HG03175 (cell line): ENCODE data around the gene DMRTC1B.
"Not testable (repeated sequence)": the region's sequence is repeated elsewhere in the genome, so short reads cannot be mapped to it uniquely, and the experiment has no call there.

Experiments used
- ATAC-seq: cut with Tn5 transposase; IDR thresholded peaks from one replicate; pipeline ENCODE4 v1.9.1; 2021; ENCODE audit warnings: mild to moderate bottlenecking, moderate library complexity; ENCODE audit not compliant: unreplicated experiment

The DMRTC1B gene

GRCh38 chrX:72776653-72777466 lies at the start of gene DMRTC1B:
DMRTC1B (plus strand) TSS chrX:72776890; CDS start chrX:72845136, 68,246 bp downstream.
- ATAC-seq: peak; percentile 80

- no peak for ATAC-seq
Measured at GRCh38 chrX:72727846-72728245, 48.8 kb upstream of the DMRTC1B start.

DNA sequence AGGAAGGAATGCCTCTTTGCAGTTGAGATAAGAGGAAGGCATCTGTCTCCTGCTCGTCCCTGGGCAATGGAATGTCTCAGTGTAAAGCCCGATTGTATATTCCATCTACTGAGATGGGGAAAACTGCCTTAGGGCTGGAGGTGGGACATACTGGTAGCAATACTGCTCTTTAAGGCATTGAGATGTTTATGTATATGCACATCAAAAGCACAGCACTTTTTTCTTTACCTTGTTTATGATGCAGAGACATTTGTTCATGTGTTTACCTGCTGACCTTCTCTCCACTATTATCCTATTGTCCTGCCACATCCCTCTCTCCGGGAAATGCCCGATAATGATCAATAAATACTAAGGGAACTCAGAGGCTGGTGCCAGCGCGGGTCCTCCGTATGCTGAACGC lies 43.1 kb upstream of the DMRTC1B start:
- not testable (repeated sequence) for ATAC-seq

DNA sequence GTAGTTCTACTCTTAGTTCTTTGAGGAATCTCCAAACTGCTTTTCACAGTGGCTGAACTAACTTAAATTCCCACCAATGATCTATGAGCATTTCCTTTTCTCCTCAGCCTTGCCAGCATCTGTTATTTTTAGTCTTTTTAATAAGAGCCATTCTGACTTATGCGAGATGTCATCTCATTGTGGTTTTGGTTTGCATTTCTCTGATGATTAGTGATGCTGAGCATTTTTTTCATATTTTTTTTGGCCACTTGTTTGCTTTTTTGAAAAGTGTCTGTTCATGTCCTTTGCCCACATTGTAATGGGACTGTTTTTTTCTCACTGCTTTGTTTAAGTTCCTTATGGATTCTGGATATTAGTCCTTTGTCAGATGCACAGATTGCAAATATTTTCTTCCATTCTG lies 41.1 kb upstream of the DMRTC1B start:
- ATAC-seq: no peak

- not testable (repeated sequence) for ATAC-seq
Measured at GRCh38 chrX:72745546-72745945, 31.1 kb upstream of the DMRTC1B start.

DNA sequence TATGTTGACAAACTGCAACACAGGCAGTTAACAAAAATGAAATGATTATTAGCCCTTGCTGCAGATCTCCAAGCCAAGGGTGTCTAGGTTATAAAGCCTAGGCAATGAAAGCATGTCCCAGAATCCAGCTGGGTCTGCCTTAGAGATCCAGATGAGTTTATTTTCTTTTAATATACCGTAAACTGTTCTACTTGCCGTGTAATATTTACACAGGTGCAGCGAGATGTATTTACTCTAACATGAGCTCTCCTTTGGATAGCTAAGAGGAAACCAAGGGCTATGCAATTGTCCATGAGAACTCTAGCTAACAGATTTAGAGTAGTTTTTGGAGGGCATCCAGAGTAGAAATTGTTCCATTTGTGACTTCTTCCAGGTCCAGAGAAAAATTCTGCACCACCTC lies 28.1 kb upstream of the DMRTC1B start:
- not testable (repeated sequence) for ATAC-seq

DNA sequence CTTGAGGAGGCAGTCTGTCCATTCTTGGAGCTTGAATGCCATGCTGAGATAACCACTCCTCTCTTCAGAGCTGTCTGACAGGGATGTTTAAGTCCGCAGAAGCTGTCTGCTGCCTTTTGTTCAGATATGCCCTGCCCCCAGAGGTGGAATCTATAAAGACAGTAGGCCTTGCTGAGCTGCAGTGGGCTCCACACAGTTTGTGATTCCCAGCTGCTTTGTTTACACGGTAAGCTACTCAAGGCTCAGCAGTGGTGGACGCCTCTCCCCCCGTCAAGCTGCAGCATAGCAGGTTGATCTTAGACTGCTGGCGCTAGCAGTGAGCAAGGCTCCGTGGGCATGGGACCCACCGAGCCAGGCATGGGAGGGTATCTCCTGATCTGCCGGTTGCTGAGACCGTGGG lies 16.2 kb upstream of the DMRTC1B start:
- not testable (repeated sequence) for ATAC-seq

- ATAC-seq: peak; percentile 72
Measured at GRCh38 chrX:72777467-72777790, 739 bp downstream of the DMRTC1B start.

DNA sequence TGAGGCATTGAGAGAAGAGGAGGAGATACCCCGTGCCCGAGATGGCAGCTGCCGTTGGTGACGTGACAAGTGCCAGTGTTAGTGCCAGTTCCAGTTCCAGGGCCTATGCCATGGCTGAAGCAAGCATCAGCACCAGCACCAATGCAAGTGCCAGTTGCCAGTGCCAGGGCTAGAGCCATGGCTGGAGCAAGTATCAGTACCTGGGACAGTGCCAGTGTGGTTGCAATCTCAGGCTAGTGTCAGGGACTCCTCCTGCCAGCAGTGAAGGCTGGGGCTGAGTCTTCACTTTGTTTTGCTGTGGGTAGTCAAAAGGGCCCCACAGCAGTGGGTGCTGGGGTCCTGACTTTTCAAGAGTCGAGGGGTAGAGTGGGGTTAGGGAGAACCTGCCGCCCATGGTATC lies 1.5 kb downstream of the DMRTC1B start:
- ATAC-seq: not testable (repeated sequence)

DNA sequence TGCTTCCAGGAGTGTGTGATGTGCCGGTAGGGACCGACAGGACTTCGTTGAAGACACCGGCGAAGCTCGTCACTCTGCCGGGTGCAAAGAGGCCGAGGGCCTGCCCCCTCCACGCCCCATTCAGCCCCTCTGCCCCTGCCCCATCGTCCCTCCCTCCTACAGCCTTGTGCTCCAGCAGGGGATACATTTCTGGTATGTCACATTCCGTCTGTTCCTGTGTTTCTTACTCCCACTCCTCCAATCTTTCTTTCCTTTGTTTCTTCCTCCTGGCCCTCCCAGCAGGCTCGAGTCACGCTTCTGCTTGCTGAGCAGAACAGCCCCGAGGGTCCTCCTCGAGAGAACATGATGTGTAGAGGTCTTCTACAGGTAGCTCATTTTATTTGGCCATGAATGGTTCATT lies 5.9 kb downstream of the DMRTC1B start, which contains the start of gene FAM236B:
Gene FAM236B, minus strand, starts transcription at position 101 of the 400 bp plus-strand sequence. Its CDS starts 100 bp downstream, at position 1.
- ATAC-seq: not testable (repeated sequence)

DNA sequence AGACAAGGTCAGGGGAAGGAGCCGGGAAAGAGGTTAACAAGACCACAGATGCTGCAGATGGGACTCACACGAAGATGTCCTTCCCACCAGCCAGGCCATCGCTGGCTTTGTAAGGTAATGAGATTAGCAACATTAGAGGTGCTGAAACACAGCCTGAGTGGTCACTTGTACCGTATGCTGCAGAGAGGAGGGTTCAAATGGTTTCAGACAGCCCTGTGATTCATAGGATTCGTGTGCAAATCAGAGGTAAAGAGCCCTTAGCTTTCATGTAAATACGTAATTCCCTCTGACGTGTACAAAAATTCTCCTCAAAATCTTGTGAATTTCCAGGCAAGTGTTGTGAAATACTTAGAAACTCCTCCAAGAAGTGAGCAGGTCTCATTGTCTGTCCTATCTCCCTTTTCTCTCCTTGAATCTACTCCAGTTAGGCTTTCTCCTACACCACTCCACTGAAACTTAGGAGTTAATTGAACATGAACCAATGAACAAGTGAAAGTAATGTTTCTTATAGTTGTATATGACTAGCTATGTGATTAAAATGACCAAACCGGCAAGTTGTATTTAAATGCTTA lies 6.8 kb downstream of the DMRTC1B start:
- ATAC-seq: not testable (repeated sequence)

DNA sequence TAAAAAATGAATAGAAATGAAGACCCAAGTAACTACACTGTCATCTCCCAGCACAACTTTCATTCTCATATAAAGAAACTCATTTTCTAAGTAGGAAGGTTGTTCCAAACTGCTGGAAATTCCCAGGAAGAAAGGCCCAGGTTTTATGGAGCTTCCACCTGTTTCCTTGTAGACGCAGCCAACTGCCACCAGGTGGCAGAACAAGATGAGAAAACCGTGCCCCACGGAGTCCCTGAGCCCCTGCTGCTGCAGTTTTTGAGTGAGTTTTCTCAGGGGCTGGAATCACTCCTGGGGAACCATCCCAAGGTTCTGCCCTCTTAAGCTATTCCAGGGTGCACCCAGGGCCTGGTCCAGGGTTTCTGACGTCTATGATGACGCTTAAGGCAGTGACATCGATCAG lies 7.3 kb downstream of the DMRTC1B start:
- ATAC-seq: not testable (repeated sequence)

DNA sequence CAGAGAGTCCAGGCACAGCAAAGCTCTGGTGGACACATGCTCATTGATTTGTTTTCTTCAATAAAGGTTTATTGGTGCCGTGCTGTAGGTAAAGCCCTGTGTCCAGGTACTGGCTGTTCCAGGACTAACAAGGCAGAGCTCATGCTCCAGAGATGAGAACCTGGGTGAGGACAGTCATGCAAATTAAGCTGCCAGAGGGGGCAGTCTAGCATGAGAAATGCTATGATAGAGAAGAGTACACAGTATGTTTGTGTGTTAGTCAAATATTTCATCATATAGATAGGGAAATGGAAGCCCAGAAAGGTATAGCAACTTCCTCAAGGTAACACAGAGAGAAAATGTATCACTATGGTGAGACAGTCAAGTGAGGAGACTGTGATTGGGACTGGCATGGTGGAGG lies 11.5 kb downstream of the DMRTC1B start:
- ATAC-seq: not testable (repeated sequence)

DNA sequence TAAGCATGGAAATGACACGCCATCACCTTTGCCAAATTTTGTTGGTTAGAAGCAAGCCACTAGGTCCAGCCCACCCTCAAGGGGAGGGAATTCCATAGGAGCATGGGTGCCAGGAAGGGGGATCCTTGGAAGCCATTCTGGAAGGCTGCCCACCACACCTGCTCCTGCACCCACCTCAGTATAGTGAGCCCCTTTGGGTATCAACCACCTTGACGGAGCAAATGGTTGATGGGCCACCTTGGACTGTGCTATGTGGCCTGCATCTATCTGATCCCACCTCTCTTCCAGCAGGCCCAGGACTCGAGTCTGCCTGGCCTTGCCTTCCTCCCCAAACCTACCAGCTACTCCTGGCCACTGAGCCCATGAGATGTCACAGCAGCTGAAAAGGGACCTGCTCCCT lies 13.7 kb downstream of the DMRTC1B start:
- not testable (repeated sequence) for ATAC-seq

DNA sequence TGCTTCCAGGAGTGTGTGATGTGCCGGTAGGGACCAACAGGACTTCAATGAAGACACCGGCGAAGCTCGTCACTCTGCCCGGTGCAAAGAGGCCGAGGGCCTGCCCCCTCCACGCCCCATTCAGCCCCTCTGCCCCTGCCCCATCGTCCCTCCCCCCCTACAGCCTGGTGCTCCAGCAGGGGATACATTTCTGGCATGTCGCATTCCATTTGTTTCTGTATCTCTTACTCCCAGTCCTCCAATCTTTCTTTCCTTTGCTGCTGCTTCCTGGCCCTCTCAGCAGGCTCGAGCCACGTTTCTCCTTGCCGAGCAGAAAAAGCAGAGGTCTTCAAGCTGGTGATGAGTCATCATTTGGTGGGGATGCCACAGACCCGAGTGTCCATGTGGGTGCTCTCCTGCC lies 31.4 kb downstream of the DMRTC1B start, which contains the start of gene FAM236D:
Gene FAM236D, minus strand, starts transcription at position 101 of the 400 bp plus-strand sequence. Its CDS starts 100 bp downstream, at position 1.
- ATAC-seq: not testable (repeated sequence)

GRCh38 chrX:72830701-72831100 lies 54.0 kb downstream of the DMRTC1B start:
- ATAC-seq: not testable (repeated sequence)

GRCh38 chrX:72837532-72837931 lies 60.8 kb downstream of the DMRTC1B start:
- not testable (repeated sequence) for ATAC-seq

GRCh38 chrX:72882898-72883297 lies 106.2 kb downstream of the DMRTC1B start:
- ATAC-seq: not testable (repeated sequence)

DNA sequence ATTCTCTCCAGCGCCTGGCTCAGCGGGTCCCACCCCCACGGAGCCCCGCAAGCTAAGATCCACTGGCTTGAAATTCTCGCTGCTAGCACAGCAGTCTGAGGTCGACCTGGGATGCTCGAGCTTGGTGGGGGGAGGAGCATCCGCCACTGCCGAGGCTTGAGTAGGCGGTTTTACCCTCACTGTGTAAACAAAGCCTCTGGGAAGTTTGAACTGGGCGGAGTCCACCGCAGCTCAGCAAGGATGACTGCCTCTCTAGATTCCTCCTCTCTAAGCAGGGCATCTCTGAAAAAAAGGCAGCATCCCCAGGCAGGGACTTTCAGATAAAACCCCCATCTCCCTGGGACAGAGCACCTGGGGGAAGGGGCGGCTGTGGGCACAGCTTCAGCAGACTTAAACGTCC lies 113.0 kb downstream of the DMRTC1B start:
- ATAC-seq: not testable (repeated sequence)
